ENCODE results near the gene BANP. TPM values are rescaled to one million over a fixed set of nuclear protein-coding genes. Genes with fewer than 3 reads are reported as not detected.
"Not testable (repeated sequence)": the region's sequence is repeated elsewhere in the genome, so short reads cannot be mapped to it uniquely, and the experiment has no call there.

BANP gene
- total RNA-seq, 1 experiment from 2014 or later, result 22.6 TPM

GRCh38 chr16:88088161-88088581 lies 136.9 kb downstream of the BANP start:
- Histone ChIP-seq H3K4me1 (ENCODE audit: control insufficient read depth, insufficient read depth, low read length) (no peaks in the 10 kb centered on the region), H3K9me3 (ENCODE audit: control insufficient read depth, insufficient read depth, low read depth, low read length) (no peaks in the 10 kb centered on the region), H3K4me3 (ENCODE audit: low read depth in 2 of 2, low read length in 2 of 2) (no peak overlapping the region), H3K36me3 (ENCODE audit: control insufficient read depth, insufficient read depth, low read length) (no peaks in the 10 kb centered on the region), H3K27ac (ENCODE audit: low read length) (no peak overlapping the region), H3K27me3 (ENCODE audit: control insufficient read depth, insufficient read depth, low read length) (no peaks in the 10 kb centered on the region)
- no peak for DNase-seq (ENCODE audit: low read depth, low spot score)
- no TSS peak for BruUV-seq (replicated peaks)
- POLR2A ChIA-PET, result no interaction called here
- in situ Hi-C loops (cut with HindIII; ENCODE audit: low pct_unique_long_range_greater_than_20kb, low sequenced_read_pairs) (no loop called here), intact Hi-C loops (cut with micrococcal nuclease; ENCODE audit: unreplicated experiment) (no loop called here)
- ATAC-seq, result peak; percentile 17; the same call in 1 of the 2 replicates
- TF ChIP-seq POLR2AphosphoS5 (IDR thresholded peaks at IDR 0.05; ENCODE audit: low read depth, low read length), result no peak
- TF ChIP-seq CTCF (IDR thresholded peaks at IDR 0.05), result no peak
- TF ChIP-seq SIN3A (IDR thresholded peaks at IDR 0.05; ENCODE audit: borderline replicate concordance, insufficient read depth, low read depth, low read length), result no peak
- TF ChIP-seq TCF7L2 (IDR thresholded peaks at IDR 0.05; ENCODE audit: low read depth, low read length), result no peak
- TF ChIP-seq REST (IDR thresholded peaks at IDR 0.05; ENCODE audit: insufficient read depth in 1 of 2, low read depth in 2 of 2, low read length in 1 of 2), result no peak
- CTCF ChIA-PET, result no interaction called here

- H3K9me3 ChIP-seq (ENCODE audit: control insufficient read depth, insufficient read depth, low read depth, low read length); ATAC-seq; H3K4me1 ChIP-seq (ENCODE audit: control insufficient read depth, insufficient read depth, low read length); in situ Hi-C loops (cut with HindIII; ENCODE audit: low pct_unique_long_range_greater_than_20kb, low sequenced_read_pairs); DNase-seq (ENCODE audit: low read depth, low spot score); intact Hi-C loops (cut with micrococcal nuclease; ENCODE audit: unreplicated experiment); CTCF ChIA-PET; H3K27ac ChIP-seq (ENCODE audit: low read length); POLR2A ChIA-PET; H3K4me3 ChIP-seq (ENCODE audit: low read depth in 2 of 2, low read length in 2 of 2); BruUV-seq (replicated peaks); H3K27me3 ChIP-seq (ENCODE audit: control insufficient read depth, insufficient read depth, low read length); H3K36me3 ChIP-seq (ENCODE audit: control insufficient read depth, insufficient read depth, low read length): not testable (repeated sequence)
Observed at GRCh38 chr16:88088611-88089010, 137.4 kb downstream of the BANP start.

GRCh38 chr16:88089071-88089470 lies 137.8 kb downstream of the BANP start:
- BruUV-seq (replicated peaks); in situ Hi-C loops (cut with HindIII; ENCODE audit: low pct_unique_long_range_greater_than_20kb, low sequenced_read_pairs); CTCF ChIA-PET; H3K27ac ChIP-seq (ENCODE audit: low read length); H3K27me3 ChIP-seq (ENCODE audit: control insufficient read depth, insufficient read depth, low read length); DNase-seq (ENCODE audit: low read depth, low spot score); H3K4me3 ChIP-seq (ENCODE audit: low read depth in 2 of 2, low read length in 2 of 2); H3K9me3 ChIP-seq (ENCODE audit: control insufficient read depth, insufficient read depth, low read depth, low read length); ATAC-seq; H3K4me1 ChIP-seq (ENCODE audit: control insufficient read depth, insufficient read depth, low read length); intact Hi-C loops (cut with micrococcal nuclease; ENCODE audit: unreplicated experiment); POLR2A ChIA-PET; H3K36me3 ChIP-seq (ENCODE audit: control insufficient read depth, insufficient read depth, low read length): not testable (repeated sequence)

- H3K36me3 ChIP-seq (ENCODE audit: control insufficient read depth, insufficient read depth, low read length); CTCF ChIA-PET; BruUV-seq (replicated peaks); H3K4me3 ChIP-seq (ENCODE audit: low read depth in 2 of 2, low read length in 2 of 2); H3K9me3 ChIP-seq (ENCODE audit: control insufficient read depth, insufficient read depth, low read depth, low read length); in situ Hi-C loops (cut with HindIII; ENCODE audit: low pct_unique_long_range_greater_than_20kb, low sequenced_read_pairs); ATAC-seq; H3K4me1 ChIP-seq (ENCODE audit: control insufficient read depth, insufficient read depth, low read length); POLR2A ChIA-PET; H3K27ac ChIP-seq (ENCODE audit: low read length); intact Hi-C loops (cut with micrococcal nuclease; ENCODE audit: unreplicated experiment); H3K27me3 ChIP-seq (ENCODE audit: control insufficient read depth, insufficient read depth, low read length); DNase-seq (ENCODE audit: low read depth, low spot score): not testable (repeated sequence)
Observed at GRCh38 chr16:88089632-88090376, 138.6 kb downstream of the BANP start.

- H3K27ac ChIP-seq (ENCODE audit: low read length); H3K4me3 ChIP-seq (ENCODE audit: low read depth in 2 of 2, low read length in 2 of 2); DNase-seq (ENCODE audit: low read depth, low spot score); CTCF ChIA-PET; ATAC-seq; POLR2A ChIA-PET; intact Hi-C loops (cut with micrococcal nuclease; ENCODE audit: unreplicated experiment); BruUV-seq (replicated peaks); H3K9me3 ChIP-seq (ENCODE audit: control insufficient read depth, insufficient read depth, low read depth, low read length); in situ Hi-C loops (cut with HindIII; ENCODE audit: low pct_unique_long_range_greater_than_20kb, low sequenced_read_pairs); H3K27me3 ChIP-seq (ENCODE audit: control insufficient read depth, insufficient read depth, low read length); H3K36me3 ChIP-seq (ENCODE audit: control insufficient read depth, insufficient read depth, low read length); H3K4me1 ChIP-seq (ENCODE audit: control insufficient read depth, insufficient read depth, low read length): not testable (repeated sequence)
Observed at GRCh38 chr16:88090377-88091175, 139.3 kb downstream of the BANP start.
